SHP77 (cell line): ENCODE data around the gene WDR83.
"Not testable (repeated sequence)": the region's sequence is repeated elsewhere in the genome, so short reads cannot be mapped to it uniquely, and the experiment has no call there.

Experiments used
- DNase-seq, 2 experiments: peaks; one replicate each; lab custom pipeline; 2025; lab: John Stamatoyannopoulos, UW

The WDR83 gene, protein sequence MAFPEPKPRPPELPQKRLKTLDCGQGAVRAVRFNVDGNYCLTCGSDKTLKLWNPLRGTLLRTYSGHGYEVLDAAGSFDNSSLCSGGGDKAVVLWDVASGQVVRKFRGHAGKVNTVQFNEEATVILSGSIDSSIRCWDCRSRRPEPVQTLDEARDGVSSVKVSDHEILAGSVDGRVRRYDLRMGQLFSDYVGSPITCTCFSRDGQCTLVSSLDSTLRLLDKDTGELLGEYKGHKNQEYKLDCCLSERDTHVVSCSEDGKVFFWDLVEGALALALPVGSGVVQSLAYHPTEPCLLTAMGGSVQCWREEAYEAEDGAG

GRCh38 chr19:12666265-12667048 is at the start of gene WDR83, which contains the start of gene MAN2B1:
WDR83 (plus strand) TSS chr19:12666807; CDS start chr19:12669791, 2,984 bp downstream.
MAN2B1 (minus strand) TSS chr19:12666742; CDS start chr19:12666701, 41 bp downstream.
- peak; percentile 49 to 76 for DNase-seq

GRCh38 chr19:12617646-12618045 is 49.0 kb upstream of the WDR83 start:
- DNase-seq = no peak

GRCh38 chr19:12621253-12622024 is 45.2 kb upstream of the WDR83 start:
- DNase-seq = not testable (repeated sequence)

GRCh38 chr19:12623361-12624031 is 43.1 kb upstream of the WDR83 start:
- no peak for DNase-seq

GRCh38 chr19:12626958-12627357 is 39.6 kb upstream of the WDR83 start:
- no peak for DNase-seq

GRCh38 chr19:12628040-12629022 is 38.3 kb upstream of the WDR83 start:
- DNase-seq = no peak

DNA sequence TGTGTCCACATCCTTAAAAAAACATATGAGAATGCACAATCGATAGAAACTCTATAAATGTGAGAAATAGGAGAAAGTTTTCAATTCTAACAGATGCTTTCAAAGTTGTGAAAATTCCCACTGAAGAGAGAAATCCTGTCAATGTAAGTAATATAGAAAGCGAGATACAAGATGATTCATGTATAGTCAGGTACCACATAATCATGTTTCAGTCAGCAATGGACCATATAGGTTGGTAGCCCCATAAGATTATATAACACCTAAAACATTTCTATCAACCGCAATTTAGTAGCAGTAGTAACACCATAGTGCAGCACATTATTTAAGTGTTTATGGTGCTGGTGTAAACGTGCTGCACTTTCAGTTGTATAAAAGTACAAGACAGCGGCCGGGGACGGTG is 37.4 kb upstream of the WDR83 start:
- no peak for DNase-seq

- DNase-seq = no peak
Observed at GRCh38 chr19:12636631-12637030, 30.0 kb upstream of the WDR83 start.

DNA sequence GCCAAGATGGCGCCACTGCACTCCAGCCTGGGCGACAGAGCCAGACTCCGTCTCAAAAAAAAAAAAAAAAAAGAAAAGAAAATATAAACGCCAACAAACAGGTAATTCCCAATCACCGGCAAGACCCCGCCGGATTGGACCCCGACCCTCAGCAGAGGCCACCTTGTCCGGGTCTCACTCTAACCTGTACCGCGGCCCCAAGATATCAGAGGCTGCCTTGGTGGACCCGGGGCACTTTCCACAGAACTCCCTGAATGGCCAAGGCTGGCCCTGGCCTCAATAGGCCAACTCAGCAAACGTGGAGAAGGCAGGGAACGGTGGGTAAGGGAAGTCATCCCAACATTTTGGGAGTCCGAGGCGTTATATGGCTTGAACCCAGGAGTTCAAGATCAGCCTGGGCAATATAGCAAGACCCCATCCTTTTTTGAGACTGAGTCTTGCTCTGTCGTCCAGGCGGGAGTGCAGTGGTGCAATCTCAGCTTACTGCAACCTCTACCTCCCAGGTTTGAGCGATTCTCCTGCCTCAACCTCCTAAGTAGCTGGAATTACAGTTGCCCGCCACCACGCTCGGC is 27.9 kb upstream of the WDR83 start:
- DNase-seq = no peak

DNA sequence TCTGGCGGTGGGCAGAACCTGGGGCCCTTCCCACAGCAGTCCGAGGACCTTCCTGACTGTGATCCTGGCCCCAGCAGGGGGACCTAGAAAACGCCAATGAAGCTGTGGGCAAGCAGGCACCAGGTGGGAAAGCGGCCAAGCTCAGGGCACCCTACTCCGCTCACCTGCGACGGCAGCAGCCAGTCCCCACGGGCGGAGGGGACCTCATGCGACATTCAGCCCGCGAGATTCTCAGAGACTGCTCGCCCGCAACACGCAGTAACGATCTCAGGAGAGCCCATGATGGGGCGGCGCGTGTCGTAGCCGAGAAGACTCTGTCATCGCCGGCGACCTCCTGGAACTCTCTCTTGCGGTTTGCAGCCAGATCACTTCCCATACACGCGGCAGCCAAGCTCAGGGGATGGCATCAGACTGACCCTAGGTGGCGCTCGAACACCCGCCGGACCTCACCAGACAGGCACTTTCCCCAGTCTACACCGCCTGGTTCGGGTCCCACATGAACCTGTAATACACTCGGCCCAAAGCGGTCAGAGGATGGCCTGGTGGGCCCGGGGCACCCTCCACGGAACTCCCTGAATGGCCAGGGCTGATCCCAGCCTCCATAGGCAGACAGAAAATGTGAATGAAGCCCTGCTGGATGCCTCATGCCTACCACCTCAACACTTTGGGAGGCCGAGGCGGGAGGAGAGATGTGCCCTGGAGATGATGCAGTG is 26.6 kb upstream of the WDR83 start:
- peak; percentile 5 to 26 for DNase-seq

- DNase-seq = no peak
Observed at GRCh38 chr19:12641456-12641855, 25.2 kb upstream of the WDR83 start.

DNA sequence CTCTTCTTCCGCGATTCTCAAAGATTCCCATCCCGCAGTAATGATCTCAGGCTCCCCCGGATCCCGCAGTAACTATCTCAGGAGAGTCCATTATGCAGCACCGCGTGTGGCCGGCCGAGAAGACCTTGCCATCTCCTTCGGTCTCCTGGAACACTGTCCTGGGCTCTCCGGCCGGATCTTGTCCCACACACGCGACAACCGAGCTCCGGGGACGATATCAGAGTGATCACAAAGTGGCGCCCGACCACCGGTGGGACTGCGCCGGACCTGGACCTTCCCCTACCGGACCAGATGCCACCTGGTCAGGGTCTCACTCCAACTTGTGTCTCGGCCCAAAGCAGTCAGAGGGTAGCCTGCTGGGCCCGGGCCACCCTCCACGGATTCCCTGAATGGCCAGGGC is 24.1 kb upstream of the WDR83 start:
- DNase-seq = no peak

DNA sequence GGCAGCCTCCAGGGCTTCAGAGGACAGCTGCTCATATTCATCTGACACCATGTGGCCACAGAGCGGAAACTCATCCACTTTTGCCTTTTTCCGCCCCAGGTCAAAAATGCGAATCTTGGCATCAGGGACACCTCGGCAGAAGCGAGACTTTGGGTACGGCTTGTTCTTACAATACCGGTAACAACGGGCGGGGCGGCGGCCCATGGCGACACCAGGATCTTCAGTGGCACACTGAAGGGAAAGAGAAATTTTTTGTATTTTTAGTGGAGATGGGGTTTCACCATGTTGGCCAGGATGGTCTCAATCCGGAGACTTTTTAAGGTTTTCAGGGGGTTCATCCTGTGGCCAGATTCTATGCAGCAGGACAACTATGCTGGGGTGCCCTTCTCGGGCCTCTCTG is 22.9 kb upstream of the WDR83 start:
- DNase-seq = not testable (repeated sequence)

- DNase-seq = no peak
Observed at GRCh38 chr19:12646551-12646950, 20.1 kb upstream of the WDR83 start.

DNA sequence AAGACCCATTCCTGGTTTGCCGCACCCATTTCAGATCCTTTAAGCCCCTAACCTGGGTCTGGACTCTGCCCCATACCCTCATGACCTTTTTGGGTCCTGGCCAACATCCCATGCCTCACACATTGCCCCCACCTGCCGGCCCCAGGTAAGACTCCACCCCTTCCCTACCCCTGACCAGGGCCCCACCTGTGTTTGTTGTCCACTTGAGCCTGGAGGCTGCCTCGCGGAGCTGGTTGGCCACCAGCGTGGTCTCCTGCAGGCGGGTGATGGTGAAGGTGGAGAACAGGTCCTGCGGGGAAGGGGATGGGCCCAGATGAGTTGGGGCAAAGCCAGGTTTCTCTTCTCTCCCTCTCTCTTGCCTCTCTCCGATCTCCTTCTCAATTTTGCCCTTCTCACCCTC is 19.6 kb upstream of the WDR83 start:
- DNase-seq = no peak

DNA sequence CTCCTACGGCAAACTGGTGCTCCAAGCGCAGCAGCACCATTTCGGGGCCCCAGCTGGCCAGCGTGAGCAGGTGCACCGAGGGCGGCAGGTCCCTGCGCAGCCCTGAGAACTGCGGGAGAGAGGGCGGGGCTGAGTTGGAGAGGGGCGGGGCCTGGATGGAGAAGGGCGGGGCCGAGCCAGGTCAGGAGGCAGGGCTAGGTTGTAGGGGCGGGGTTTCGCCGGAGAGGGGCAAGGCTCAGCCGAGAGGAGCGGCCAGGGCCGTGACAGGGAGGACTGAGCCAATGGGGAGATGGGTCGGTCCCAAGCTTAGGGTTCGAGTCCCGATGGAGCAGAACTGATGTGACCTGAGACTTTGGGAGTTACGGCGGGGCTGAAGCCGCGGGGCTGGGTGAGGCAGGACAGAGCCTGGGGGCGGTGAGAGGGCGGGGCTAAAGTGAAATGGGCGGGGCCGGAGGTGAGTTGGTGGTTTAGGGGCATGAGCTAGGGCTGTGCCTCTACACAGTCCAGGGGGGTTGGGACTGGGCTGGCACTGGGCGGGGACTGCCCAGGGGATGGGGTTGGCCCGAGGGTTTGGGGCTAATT is 19.0 kb upstream of the WDR83 start:
- DNase-seq = no peak

- no peak for DNase-seq
Observed at GRCh38 chr19:12648088-12648487, 18.5 kb upstream of the WDR83 start.

- DNase-seq = no peak
Observed at GRCh38 chr19:12649941-12650340, 16.7 kb upstream of the WDR83 start.

- DNase-seq = no peak
Observed at GRCh38 chr19:12652219-12652618, 14.4 kb upstream of the WDR83 start.
